ENCODE measurements around the gene S100A2. TPM values are rescaled to one million over a fixed set of nuclear protein-coding genes. Genes with fewer than 3 reads are reported as not detected.
A peak's percentile ranks its signal among the peaks of the same experiment; 100 is the strongest.

S100A2 gene
- total RNA-seq (2014; rRNA removed; shearing (Covaris generic)), result 0.24 and 2.2 TPM in 2 replicates
- polyA plus RNA-seq (2015; cell fraction: cytosol; rRNA removed), result 1.2 and 1.5 TPM in 2 replicates
- polyA plus RNA-seq (2015; cell fraction: nucleus; rRNA removed), result 0.28 and 1.6 TPM in 2 replicates

DNA sequence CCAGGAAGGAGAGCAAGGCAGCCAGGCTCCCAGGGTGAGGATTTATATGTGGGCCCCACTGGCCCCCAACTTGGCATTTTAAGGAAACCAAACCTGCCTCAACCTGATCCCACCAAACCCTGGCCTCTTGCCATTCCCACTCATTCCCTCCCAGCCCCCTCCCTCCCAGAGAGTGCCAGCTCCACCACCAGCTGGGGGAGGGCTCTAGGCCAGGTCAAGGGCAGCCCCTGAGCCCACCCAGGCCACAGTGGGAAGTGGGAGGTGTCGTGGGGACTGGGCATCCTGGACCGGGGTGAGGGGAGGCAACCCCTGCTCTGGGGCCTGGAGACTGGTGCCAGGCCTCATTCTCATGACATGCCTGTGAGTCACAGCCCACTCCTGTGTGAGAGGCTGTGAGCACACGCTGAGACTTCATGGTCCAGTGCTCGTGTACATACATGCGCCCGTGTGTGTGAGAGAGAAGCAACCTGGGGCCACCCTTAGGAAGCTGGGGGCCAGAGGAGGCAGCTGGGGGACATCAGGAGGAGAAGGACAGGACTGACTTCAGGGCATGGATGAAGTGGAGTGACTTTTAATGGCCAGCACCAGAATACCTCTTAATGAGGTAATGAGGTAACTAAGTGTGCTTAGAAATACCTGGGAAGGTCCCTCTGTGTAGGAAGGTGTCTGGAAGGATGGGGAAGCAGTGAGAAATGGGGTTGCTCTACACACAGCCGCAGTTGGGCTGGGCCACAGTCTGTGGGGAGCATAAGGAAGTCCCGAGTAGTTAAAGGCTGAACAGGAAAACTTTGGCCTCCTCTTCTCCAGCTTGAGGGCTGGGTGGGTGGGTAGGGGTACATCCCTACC, at the start of gene S100A2:
TSS of gene S100A2 (minus strand) at position 316 of the 846 bp plus-strand sequence. CDS start 1,967 bp downstream, outside the sequence.
- DNase-seq (ENCODE audit: low read depth, low spot score), result peak; percentile 54
- in situ Hi-C loops (cut with HindIII; ENCODE audit: low pct_unique_long_range_greater_than_20kb, low sequenced_read_pairs), result no loop called here

DNA sequence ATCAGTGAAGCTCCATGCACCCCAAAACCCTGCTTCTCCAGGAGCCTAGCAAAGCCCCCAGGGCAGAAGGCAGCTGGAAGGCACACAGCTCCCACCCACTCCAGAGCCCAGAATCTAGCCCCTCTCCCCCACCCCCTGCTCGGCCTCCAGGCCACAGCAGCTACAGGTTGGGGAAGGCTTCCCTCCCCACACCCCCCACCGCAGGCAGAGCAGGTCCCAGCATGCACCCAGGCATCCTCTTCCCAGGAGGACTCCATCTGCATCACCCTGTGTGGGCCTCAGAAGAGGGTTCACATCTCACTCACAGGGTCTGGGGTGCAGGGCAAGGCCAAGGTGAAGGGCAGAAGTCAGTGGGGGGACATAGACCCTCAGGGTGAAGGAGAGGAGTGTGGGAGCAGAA, 49.8 kb upstream of the S100A2 start:
- no peak for DNase-seq (ENCODE audit: low read depth, low spot score)
- in situ Hi-C loops (cut with HindIII; ENCODE audit: low pct_unique_long_range_greater_than_20kb, low sequenced_read_pairs), result no loop called here

DNA sequence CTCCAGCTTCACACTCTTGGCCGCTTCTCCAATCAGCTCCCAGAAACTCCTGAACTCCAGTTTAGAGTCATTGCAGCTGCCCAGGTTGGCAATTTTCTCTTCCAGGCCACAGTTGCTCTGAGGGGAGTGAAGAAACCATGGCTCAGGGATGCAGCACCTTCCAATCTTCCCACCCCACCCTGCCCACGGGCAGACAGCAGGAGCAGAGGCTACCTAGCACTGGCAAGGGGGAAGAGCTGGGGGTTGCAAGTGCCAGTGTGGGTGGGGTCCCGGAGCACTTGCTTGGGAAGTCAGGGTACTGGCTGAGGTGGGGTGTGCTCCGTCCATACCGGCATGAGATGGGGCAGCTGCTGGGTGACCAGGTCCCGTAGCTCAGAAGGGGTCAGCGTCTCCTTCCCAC, 49.3 kb upstream of the S100A2 start:
- in situ Hi-C loops (cut with HindIII; ENCODE audit: low pct_unique_long_range_greater_than_20kb, low sequenced_read_pairs), result no loop called here
- no peak for DNase-seq (ENCODE audit: low read depth, low spot score)

DNA sequence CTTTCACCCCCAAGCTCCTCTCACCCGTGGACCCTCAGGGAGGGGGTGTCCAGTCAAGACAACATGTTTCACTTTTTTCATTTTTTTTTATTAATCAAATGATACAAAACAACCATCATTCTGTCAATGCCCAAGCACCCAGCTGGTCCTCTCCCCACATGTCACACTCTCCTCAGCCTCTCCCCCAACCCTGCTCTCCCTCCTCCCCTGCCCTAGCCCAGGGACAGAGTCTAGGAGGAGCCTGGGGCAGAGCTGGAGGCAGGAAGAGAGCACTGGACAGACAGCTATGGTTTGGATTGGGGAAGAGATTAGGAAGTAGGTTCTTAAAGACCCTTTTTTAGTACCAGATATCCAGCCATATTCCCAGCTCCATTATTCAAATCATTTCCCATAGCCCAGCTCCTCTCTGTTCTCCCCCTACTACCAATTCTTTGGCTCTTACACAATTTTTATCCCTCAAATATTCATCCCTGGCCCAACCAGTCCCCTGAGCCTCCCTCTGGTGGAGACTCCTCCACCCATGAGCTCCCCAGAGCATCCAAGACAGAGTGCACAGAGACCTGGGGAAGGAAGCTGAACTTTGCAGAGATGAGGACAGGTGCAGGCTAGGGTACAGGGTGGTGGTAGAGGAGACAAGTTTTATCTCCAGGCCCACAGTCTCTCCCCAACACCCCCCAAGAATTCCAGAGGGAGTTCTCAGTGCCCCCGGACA, 48.7 kb upstream of the S100A2 start:
- in situ Hi-C loops (cut with HindIII; ENCODE audit: low pct_unique_long_range_greater_than_20kb, low sequenced_read_pairs), result no loop called here
- DNase-seq (ENCODE audit: low read depth, low spot score), result no peak

DNA sequence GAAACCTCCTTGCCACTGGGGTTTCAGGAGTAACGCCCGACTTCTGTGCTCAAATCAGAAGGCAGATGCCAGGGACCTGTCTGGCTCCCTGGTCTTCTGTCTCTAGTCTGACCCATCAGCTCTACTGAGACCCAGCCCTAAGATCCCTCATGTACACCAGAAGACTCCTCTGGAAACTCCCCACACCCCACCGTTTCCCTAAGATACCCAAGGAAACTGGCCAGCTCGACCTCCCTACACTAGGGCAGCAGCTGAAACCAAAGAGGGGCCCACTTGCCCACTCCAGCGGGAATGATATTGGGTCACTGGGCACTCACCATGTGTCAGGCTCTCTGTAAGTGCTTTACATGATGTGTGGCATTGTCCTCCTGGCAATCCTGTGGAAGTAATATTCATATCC, 47.8 kb upstream of the S100A2 start:
- in situ Hi-C loops (cut with HindIII; ENCODE audit: low pct_unique_long_range_greater_than_20kb, low sequenced_read_pairs), result no loop called here
- DNase-seq (ENCODE audit: low read depth, low spot score), result no peak

DNA sequence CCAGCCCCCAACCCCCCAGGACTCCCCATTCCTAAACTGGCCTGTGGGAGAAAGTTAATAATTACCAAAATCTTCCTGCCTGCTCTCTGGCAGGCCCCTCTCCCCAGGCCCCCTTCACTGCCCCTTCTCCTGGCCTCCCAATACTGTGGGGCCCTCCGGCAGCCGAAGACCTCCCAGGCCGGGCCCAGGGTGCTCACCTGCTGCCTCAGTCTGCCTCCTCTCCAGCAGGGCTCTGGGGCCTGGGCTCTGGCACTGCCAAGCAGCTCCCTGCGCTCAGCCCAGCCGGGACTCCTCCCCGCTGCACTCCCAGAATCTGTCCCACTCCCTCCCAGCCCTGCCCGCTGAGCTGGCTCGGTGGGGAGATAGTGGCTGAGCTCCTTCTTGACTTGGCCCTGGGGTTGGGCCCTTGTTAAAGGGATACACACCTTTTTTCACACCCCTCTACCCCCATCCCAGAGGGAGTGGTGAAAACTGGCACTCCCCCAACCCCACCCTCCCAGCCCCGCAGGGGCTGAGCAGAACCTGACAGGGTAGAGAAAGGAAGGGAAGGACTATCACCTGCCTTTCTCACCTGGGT, 47.2 kb upstream of the S100A2 start, which contains the start of gene S100A16:
TSS of gene S100A16 (minus strand) at position 383 of the 577 bp plus-strand sequence. CDS start 4,986 bp downstream, outside the sequence.
- in situ Hi-C loops (cut with HindIII; ENCODE audit: low pct_unique_long_range_greater_than_20kb, low sequenced_read_pairs), result no loop called here
- no peak for DNase-seq (ENCODE audit: low read depth, low spot score)

DNA sequence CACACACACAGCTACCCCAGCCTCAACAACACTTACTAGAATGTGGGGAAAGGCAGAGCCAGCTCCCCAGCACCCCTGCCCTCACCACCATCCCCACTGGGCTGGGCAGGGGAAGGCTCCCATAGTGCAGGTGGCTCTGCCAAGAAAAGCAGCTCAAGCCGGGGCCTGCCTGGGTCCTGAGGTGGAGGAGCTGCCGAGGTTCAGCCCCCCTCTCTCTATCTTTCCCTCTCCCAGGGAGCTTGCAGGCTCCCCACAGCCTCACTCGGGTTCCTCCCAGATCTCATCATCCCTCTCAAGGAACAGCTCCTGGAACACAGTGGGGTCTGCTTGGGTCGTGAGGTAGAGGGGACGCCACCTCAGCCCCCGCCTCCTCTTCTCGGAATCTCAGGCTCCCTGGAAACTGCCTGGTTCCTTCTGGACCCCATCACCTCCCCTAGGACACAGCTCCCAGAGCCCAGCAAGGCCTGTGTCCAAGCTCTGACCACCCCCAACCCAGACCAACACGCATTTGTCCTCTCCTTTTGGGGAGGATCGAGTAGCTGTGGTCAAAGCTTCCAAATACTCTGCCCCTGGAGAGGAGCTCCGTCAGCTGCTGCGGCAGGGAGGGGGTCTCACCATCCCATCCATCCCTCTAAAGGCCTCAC, 46.6 kb upstream of the S100A2 start:
- no peak for DNase-seq (ENCODE audit: low read depth, low spot score)
- in situ Hi-C loops (cut with HindIII; ENCODE audit: low pct_unique_long_range_greater_than_20kb, low sequenced_read_pairs), result no loop called here

DNA sequence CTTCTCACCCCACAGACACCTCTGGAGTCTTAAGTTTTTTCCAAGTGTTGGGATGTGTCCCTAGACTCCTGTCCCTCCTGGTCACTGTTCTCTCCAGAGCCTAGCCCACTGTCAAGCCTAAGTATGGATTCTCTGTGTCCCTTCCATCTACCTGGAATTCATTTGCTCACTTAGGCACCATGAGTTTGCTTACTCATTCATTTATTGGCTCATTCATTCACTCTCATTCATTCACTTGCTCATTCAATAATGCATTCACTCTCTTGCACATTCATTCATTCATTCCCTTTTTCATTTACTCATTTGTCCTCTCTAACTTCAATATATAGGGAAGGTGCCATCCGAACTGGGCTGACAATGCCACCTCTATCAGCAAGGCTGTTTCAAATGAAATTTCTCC, 45.7 kb upstream of the S100A2 start:
- in situ Hi-C loops (cut with HindIII; ENCODE audit: low pct_unique_long_range_greater_than_20kb, low sequenced_read_pairs), result no loop called here
- DNase-seq (ENCODE audit: low read depth, low spot score), result no peak

DNA sequence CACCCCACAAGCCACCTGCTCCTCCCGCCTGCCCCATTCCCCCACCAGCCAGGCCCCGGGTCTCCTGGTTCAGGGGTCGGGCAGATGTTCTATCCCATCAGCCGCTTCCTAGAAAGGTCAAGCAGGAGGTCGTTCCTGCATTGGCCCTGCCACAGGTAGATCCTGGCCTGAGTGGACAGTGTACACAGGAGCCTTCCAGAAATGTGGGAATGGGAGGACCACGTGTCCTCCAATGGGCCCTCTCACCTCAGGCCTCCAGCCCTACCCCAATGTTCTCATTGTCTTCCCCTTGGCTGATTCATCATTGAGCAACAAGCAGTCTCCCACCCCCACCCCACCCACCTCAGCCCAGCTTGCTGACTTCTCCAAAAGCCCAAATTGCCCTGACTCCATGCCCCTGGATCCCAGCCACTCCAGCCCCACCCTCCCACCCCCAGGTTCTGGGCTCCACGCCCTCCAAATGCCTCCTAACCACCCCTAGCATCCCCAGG, 45.2 kb upstream of the S100A2 start:
- no peak for DNase-seq (ENCODE audit: low read depth, low spot score)
- in situ Hi-C loops (cut with HindIII; ENCODE audit: low pct_unique_long_range_greater_than_20kb, low sequenced_read_pairs), result no loop called here

DNA sequence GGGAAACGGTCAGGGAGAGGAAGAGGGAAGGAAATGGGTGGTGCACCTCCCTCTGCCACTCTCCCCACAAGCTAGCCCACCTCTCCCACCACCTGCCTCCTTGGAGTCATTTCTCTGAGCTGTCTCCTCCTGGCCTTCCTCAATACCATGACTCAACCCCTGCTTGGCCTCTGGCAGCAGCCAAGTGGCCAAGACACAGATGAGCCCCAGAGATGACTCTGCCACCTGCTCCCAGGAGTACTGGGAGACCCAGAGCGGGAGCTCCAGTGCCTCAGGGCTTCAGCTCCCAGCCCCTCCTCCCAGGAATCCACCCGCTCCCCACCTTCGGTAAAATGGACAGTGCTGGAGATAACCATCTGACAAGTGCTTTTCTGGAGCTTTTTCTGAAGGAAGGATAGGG, 44.7 kb upstream of the S100A2 start:
- DNase-seq (ENCODE audit: low read depth, low spot score), result no peak
- in situ Hi-C loops (cut with HindIII; ENCODE audit: low pct_unique_long_range_greater_than_20kb, low sequenced_read_pairs), result no loop called here

DNA sequence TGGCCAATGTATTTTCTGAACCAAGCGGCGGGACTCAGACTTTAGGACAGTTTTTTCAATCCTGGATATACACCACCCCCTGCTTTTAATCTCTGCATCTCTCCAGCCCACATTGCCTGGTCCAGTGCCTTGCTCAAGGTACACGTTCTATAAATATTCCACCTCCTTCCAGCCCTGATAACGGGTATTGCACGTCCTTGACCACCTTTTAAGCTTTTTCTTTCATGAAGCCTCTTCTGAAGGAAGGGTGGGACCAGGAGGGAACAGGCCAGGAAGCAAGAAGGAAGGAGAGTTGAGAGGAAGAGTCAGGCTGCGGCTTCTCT, 43.9 kb upstream of the S100A2 start:
- in situ Hi-C loops (cut with HindIII; ENCODE audit: low pct_unique_long_range_greater_than_20kb, low sequenced_read_pairs), result no loop called here
- DNase-seq (ENCODE audit: low read depth, low spot score), result no peak

DNA sequence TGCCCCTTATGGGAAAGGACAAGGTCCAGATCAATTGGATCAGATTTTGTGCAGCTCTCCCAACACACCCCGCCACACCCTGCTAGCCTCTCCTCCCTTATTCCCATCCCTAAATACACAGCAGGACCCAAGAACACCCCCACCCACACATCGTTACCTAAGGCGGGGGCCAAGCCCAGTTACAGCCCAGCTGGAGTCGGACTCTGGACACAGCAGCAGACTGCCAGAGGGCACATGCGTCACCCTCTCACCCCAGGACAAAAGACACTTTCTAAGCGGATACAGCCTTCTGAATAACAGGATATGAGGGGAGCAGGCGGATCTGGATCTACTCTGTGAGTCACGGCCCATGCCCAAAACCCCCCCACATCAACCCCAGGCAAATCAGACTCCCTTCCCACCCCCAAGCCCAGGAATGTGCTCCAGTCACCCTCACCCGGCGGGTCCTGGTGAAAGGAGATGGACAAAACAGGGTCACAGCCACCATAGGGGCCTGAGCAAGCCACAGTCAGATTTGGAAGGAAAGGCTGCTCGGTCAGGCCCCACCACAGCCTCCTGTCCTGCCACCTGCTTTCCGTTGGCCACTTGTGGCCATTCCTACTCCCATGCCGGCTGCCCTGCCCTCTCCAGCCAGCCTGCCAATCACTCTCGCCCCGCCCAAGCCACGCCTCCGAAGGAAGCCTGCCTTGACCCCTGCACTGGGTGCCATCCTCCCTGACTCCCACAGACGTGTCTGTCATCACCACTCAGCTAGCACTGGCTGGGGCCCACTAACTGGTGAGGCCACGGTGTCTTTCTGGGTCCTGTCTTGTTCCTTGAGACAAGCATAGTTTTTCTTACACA, 43.3 kb upstream of the S100A2 start:
- in situ Hi-C loops (cut with HindIII; ENCODE audit: low pct_unique_long_range_greater_than_20kb, low sequenced_read_pairs), result no loop called here
- peak; percentile 96 for DNase-seq (ENCODE audit: low read depth, low spot score)

DNA sequence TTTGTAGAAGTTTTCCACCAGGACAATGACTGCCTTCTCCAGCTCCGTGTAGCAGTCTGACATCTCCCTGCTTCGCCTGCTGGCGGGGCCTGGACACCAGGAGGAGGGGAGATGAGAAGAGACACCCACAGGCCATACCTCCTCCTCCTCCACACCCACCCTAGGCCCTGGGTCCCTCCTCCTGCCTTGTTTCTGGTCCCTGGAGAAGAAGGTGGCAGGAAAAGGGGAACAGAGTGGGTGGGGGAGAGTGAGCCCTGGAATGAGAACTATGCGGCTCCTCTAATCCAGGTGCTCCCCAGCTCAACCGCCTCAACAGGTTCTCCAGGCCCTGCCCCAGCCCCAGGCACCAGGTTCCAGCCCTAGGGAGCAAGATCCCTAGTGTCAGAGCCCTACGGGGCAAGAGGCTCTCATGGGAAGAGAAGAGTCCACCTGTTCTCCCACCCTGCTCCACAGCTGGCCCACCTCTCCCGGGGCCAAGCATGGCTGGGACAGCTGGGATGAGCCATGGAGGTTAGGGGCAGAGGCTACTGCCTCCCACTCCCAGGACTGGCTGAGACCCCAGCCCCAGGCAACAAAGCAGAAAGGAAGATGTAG, 42.5 kb upstream of the S100A2 start:
- in situ Hi-C loops (cut with HindIII; ENCODE audit: low pct_unique_long_range_greater_than_20kb, low sequenced_read_pairs), result no loop called here
- DNase-seq (ENCODE audit: low read depth, low spot score), result no peak

DNA sequence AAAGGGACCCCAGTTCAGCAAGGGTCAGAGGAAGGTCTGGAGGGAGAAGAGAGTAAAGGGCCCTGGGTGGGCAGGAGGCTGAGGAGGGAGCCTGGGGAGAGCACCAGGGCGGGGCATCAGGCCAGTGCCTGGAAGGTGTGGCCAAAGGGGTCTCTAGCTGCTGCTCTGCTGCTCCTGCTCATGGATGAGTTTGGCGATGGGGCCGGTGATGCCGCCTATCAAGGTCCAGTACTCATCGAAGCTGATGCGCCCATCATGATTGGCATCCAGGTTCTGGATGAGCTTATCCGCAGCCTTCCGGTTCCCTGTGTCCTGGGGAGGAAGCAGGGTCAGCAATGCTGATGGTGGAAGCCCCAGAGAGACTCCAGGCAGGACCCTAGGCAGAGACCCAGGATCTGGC, 41.7 kb upstream of the S100A2 start:
- in situ Hi-C loops (cut with HindIII; ENCODE audit: low pct_unique_long_range_greater_than_20kb, low sequenced_read_pairs), result no loop called here
- DNase-seq (ENCODE audit: low read depth, low spot score), result no peak

DNA sequence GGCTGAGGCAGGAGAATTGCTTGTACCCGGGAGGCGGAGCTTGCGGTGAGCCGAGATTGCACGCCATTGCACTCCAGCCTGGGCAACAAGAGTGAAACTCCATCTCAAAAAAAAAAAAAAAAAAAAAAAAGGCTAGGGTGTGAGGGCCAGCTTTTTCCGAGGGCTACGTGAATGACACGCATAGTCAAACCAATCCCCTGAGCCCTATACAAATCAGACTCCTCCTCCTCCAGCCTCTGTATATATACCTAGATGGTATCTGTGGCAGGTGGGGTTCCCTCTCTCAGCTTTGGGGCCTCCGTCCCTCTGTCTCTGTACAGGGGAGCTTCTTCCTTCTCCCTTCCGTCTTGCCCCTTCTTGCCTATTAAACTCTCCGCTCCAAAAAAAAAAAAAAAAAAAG, 40.5 kb upstream of the S100A2 start:
- DNase-seq (ENCODE audit: low read depth, low spot score), result no peak
- in situ Hi-C loops (cut with HindIII; ENCODE audit: low pct_unique_long_range_greater_than_20kb, low sequenced_read_pairs), result no loop called here

DNA sequence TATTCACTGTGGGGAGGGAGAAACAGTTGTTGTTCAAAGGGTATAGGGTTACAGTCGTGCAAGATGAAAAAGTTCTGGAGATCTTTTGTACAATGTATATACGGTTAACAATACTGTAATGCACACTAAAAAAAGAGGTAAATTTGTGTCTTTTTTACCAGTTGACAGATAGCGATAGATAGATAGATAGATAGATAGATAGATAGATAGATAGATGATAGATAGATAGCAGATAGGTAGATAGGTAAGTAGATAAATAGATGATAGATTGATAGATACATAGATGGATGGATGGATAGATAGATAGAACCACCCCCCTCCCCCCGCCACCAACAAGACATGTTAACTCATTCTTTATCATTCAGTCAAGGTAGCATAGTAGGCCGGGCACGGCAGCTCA, 37.1 kb upstream of the S100A2 start:
- in situ Hi-C loops (cut with HindIII; ENCODE audit: low pct_unique_long_range_greater_than_20kb, low sequenced_read_pairs), result no loop called here
- DNase-seq (ENCODE audit: low read depth, low spot score), result no peak

DNA sequence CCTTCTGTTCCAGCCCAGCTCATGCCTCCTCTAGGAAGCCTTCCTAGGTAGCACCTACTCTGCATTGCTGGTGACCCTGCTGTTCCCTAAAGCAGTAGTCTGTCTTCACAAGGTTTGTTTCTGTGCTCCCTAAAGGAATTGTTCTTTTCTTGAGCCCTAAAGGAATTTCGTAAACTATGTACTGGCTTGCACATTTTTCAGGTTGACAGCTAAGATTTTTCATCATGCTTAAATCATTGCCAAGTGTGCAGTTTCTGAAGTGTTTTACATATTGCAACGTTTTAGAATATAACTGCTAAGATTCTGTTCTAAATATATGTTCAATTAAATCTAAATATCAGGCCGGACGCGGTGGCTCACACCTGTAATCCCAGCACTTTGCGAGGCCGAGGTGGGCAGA, 34.2 kb upstream of the S100A2 start:
- no peak for DNase-seq (ENCODE audit: low read depth, low spot score)
- in situ Hi-C loops (cut with HindIII; ENCODE audit: low pct_unique_long_range_greater_than_20kb, low sequenced_read_pairs), result no loop called here

All from SK-MEL-5 (cell line).